ENCODE data around the gene METTL26.

- no peak for TF ChIP-seq ZNF384 (IDR thresholded peaks at IDR 0.05; ENCODE audit: borderline replicate concordance, low read depth, low read length)
- TF ChIP-seq KDM1A (IDR thresholded peaks at IDR 0.05; ENCODE audit: borderline replicate concordance), result no peak
- no peak for TF ChIP-seq HDAC6 (IDR thresholded peaks at IDR 0.05; ENCODE audit: unreplicated experiment)
- TF ChIP-seq SUPT20H (IDR thresholded peaks at IDR 0.05; ENCODE audit: borderline replicate concordance, control insufficient read depth, low read depth, low read length), result no peak
- TF ChIP-seq POLR2AphosphoS5 (IDR thresholded peaks at IDR 0.05; ENCODE audit: low read length), result no peak; the same call in 1 of the 2 replicates
Measured at GRCh38 chr16:672851-673250, 36.7 kb upstream of the METTL26 start.

Data from GM12878 (cell line).